PC-9 (cell line): ENCODE measurements around the gene ARHGAP26. TPM values are rescaled to one million over a fixed set of nuclear protein-coding genes. Genes with fewer than 3 reads are reported as not detected.

ENCODE experiments used
- BruUV-seq: library from RNA; stranded (reverse); fragments of 400-500 nt; replicated peaks from 2 replicates; lab custom pipeline; 2021; lab: Mats Ljungman, UMichigan
- CTCF ChIA-PET: fragments of 300-600 bp; sonication (Branson Sonifier 250); formaldehyde crosslinking; loops from one replicate; lab custom pipeline; 2022; ENCODE audit warnings: antibody characterized with exemption; lab: Charles Lee
- POLR2A ChIA-PET: fragments of 300-600 bp; sonication (Branson Sonifier 250); formaldehyde crosslinking; loops from one replicate; lab custom pipeline; 2022; ENCODE audit warnings: antibody characterized with exemption; ENCODE audit not compliant: unreplicated experiment; lab: Charles Lee
- DNase-seq, 2 experiments: peaks; one replicate each; pipeline versions ENCODE4 v3.0.0 to v3.0.0-alpha.2; 2015 to 2022; ENCODE audit warnings: mixed read lengths in 1 of 2
- H2AFZ ChIP-seq: fragments of 200-600 bp; sonication (generic); 2 replicates; pipeline ENCODE4 v1.8.1; 2017; ENCODE audit warnings: antibody characterized with exemption
- H3F3A ChIP-seq: fragments of 200-600 bp; sonication (generic); 2 replicates; pipeline ENCODE4 v1.8.1; 2017; ENCODE audit warnings: antibody characterized with exemption, mild to moderate bottlenecking, low read depth; ENCODE audit not compliant: insufficient read depth
- H3K27ac ChIP-seq: fragments of 200-600 bp; sonication (generic); 2 replicates; pipeline ENCODE4 v1.6.1; 2016; ENCODE audit warnings: mixed run types
- H3K27me3 ChIP-seq: fragments of 200-600 bp; sonication (generic); 2 replicates; pipeline ENCODE4 v1.6.1; 2016; ENCODE audit warnings: low read depth, mixed run types; ENCODE audit not compliant: insufficient read depth
- H3K36me3 ChIP-seq: fragments of 200-600 bp; sonication (generic); 2 replicates; pipeline ENCODE4 v1.6.1; 2016; ENCODE audit warnings: low read depth, mixed run types
- H3K4me1 ChIP-seq: fragments of 200-600 bp; sonication (generic); replicated peaks from 2 replicates; pipeline ENCODE4 v1.6.1; 2016; ENCODE audit warnings: mixed run types; ENCODE audit not compliant: insufficient read depth
- H3K4me2 ChIP-seq: fragments of 200-600 bp; sonication (generic); 2 replicates; pipeline ENCODE4 v1.6.1; 2017; ENCODE audit warnings: mixed run types
- H3K4me3 ChIP-seq: fragments of 200-600 bp; sonication (generic); 2 replicates; pipeline ENCODE4 v1.6.1; 2016; ENCODE audit warnings: mixed run types
- H3K79me2 ChIP-seq: fragments of 200-600 bp; sonication (generic); 2 replicates; pipeline ENCODE4 v1.6.1; 2017; ENCODE audit warnings: low read depth, mixed run types
- H3K9me2 ChIP-seq: fragments of 200-600 bp; sonication (generic); 2 replicates; pipeline ENCODE4 v1.8.1; 2017; ENCODE audit warnings: mild to moderate bottlenecking; ENCODE audit not compliant: insufficient read depth
- H3K9me3 ChIP-seq: fragments of 200-600 bp; sonication (generic); 2 replicates; pipeline ENCODE4 v1.8.1; 2016; ENCODE audit warnings: low read depth; ENCODE audit not compliant: insufficient read depth
- H4K20me1 ChIP-seq: fragments of 200-600 bp; sonication (generic); 2 replicates; pipeline ENCODE4 v1.8.1; 2017; ENCODE audit not compliant: insufficient read depth
- CTCF ChIP-seq: fragments of 200-600 bp; sonication (generic); conservative IDR thresholded peaks from 2 replicates; pipeline ENCODE4 v1.6.1; 2017; ENCODE audit warnings: mixed run types, antibody characterized with exemption, mild to moderate bottlenecking, moderate library complexity
- EZH2 ChIP-seq: fragments of 200-600 bp; sonication (generic); IDR thresholded peaks from 2 replicates; pipeline ENCODE4 v1.8.0; 2017; ENCODE audit warnings: antibody characterized with exemption, low read depth
- intact Hi-C: fragments of 100-400 bp; cut with micrococcal nuclease; formaldehyde crosslinking; loops from one replicate; pipeline ENCODE4 v1.10.0; 2022; ENCODE audit not compliant: unreplicated experiment
- total RNA-seq: library from RNA; stranded (reverse); gene quantifications from 2 replicates; pipeline ENCODE4 v1.2.3, GENCODE V29; 2021

The ARHGAP26 gene
- total RNA-seq, 1 experiment from 2014 or later = 29.7 TPM

DNA sequence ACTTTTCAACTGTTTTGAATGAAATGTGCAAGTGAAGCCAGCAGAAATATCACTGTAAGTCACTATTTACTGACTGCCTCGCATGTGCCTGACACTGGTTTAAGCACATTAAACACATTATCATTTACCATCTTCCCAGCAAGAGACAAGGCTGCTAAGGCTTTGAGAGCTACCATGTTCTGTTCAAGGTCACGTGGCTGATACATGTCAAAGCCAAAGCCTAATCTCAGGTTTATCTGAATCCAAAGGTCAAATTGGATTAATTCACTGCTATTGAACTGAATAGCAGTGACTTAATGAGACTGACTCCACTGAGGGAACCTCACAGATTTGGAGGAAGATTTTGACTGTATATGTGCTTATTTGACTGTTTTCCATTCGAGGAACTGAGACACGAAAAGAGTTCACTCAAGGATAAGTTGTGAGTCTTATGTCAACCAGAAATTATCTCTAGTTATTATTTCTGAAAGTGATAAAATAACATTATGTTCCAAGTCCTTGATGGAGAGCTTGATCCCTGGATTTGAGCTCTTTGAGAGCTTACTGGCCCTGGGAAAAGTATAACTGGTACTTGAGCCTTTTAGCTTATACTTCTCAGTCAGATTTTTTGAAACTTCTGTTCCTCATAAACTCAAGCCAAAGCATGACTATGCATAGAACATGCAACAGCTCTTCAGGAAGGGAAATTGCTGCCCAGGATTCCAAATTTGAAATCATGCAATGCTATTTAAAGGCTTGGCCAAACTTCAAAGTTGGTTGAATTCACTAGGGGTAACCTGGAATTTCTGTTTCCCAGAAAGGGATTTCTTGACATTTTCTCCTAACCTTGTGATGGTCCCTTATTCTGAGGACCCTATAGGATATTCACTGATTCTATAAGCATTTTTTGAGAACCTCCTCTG, 23.4 kb upstream of the ARHGAP26 start:
- no peak overlapping the region for H3K4me3 ChIP-seq
- no peaks in the 10 kb centered on the region for H3K9me2 ChIP-seq
- intact Hi-C loops = loop anchor here (10.0 kb wide), 1 partner anchor 128 kb away; no protein-coding TSS in a partner anchor
- no TSS peak for BruUV-seq
- H3K36me3 ChIP-seq = no peaks in the 10 kb centered on the region
- H3K27me3 ChIP-seq = no peaks in the 10 kb centered on the region
- ChIA-PET POLR2A (no interaction called here), CTCF (interaction anchor here (0.6 kb wide), 1 partner anchor 40 kb away, joined by 4 read pairs; no protein-coding TSS in a partner anchor)
- no peak overlapping the region for H3K4me2 ChIP-seq
- peaks cover 29% of the 10 kb centered on the region for H3K4me1 ChIP-seq
- H3K79me2 ChIP-seq = no peaks in the 10 kb centered on the region
- no peak for DNase-seq
- TF ChIP-seq EZH2 (no peak), CTCF (no peak)
- H3K9me3 ChIP-seq = no peaks in the 10 kb centered on the region
- H2AFZ ChIP-seq = no peak overlapping the region
- no peaks in the 10 kb centered on the region for H4K20me1 ChIP-seq
- H3F3A ChIP-seq = 0 out of 2 replicates have a peak, but pooled peaks cover 8% of the 10 kb centered on the region
- no peak overlapping the region for H3K27ac ChIP-seq

- no peak overlapping the region for H2AFZ ChIP-seq
- no peak overlapping the region for H3K4me3 ChIP-seq
- no peaks in the 10 kb centered on the region for H3K9me2 ChIP-seq
- intact Hi-C loops = loop anchor here (10.0 kb wide), 1 partner anchor 127 kb away; no protein-coding TSS in a partner anchor
- peaks cover 18% of the 10 kb centered on the region; the same call in 1 of the 2 replicates for H3F3A ChIP-seq
- no peaks in the 10 kb centered on the region for H3K36me3 ChIP-seq
- no peaks in the 10 kb centered on the region for H3K9me3 ChIP-seq
- H3K27me3 ChIP-seq = no peaks in the 10 kb centered on the region
- no peaks in the 10 kb centered on the region for H4K20me1 ChIP-seq
- CTCF ChIA-PET = interaction anchor here (0.7 to 1.8 kb wide), 5 partner anchors 31 to 133 kb away, joined by 3 to 8 read pairs (median 4); no protein-coding TSS in a partner anchor
- H3K4me2 ChIP-seq = no peak overlapping the region
- TF ChIP-seq CTCF (no peak), EZH2 (no peak)
- DNase-seq = no peak
- POLR2A ChIA-PET = interaction anchor here (0.6 kb wide), 2 partner anchors 82 to 783 kb away, joined by 4 to 5 read pairs; no protein-coding TSS in a partner anchor
- H3K27ac ChIP-seq = no peak overlapping the region
- H3K79me2 ChIP-seq = no peaks in the 10 kb centered on the region
- no TSS peak for BruUV-seq
- peaks cover 35% of the 10 kb centered on the region for H3K4me1 ChIP-seq
These were observed 22.0 kb upstream of the ARHGAP26 start for GRCh38 chr5:142748132-142748531.

DNA sequence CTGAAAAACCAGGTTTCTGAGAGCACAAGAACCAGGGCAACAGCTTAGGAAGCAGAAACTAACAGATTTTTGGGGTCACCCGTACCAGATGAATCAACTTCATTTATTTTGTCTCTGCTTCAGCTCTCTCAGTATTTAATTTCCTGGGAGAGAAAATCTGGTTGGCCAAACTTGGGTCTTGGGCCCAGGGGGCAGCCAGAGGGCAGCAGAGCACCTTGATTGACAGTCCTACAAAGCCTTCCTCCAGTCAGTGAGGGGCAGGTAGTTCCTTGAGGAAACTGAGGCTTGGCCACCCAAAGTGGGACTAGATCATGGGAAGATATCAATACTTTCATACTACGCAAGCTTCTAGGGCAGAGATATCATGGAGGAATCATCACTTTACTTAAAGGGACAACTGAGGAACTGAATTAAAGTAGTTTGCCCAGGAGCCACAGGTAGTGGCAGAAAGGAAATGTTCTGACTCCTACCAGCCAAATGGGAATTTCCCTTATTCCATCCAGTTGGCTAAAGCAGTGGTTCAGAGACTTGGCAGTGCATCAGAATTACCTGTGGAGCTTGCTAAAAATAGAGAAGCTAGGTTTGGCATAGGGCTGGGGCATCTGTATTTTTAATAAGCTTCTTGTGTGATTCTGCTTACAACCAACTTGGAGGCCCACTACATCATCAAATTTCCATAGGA, 21.5 kb upstream of the ARHGAP26 start:
- no peaks in the 10 kb centered on the region for H4K20me1 ChIP-seq
- no peaks in the 10 kb centered on the region for H3K36me3 ChIP-seq
- ChIA-PET POLR2A (interaction anchor here (0.5 to 0.6 kb wide), 4 partner anchors 81 to 1132 kb away, joined by 4 to 18 read pairs (median 10); no protein-coding TSS in a partner anchor), CTCF (interaction anchor here (0.5 to 1.8 kb wide), 7 partner anchors 31 to 513 kb away, joined by 3 to 8 read pairs (median 3); no protein-coding TSS in a partner anchor)
- H3K79me2 ChIP-seq = no peaks in the 10 kb centered on the region
- peak; percentile 59 for TF ChIP-seq CTCF
- no peak for TF ChIP-seq EZH2
- no peak overlapping the region for H2AFZ ChIP-seq
- no peak for DNase-seq
- H3K4me2 ChIP-seq = no peak overlapping the region
- H3K27me3 ChIP-seq = no peaks in the 10 kb centered on the region
- intact Hi-C loops = loop anchor here (10.0 kb wide), 1 partner anchor 126 kb away; no protein-coding TSS in a partner anchor
- no peak overlapping the region for H3K4me3 ChIP-seq
- no peaks in the 10 kb centered on the region for H3K9me2 ChIP-seq
- peaks cover 36% of the 10 kb centered on the region for H3K4me1 ChIP-seq
- H3K9me3 ChIP-seq = no peaks in the 10 kb centered on the region
- H3K27ac ChIP-seq = no peak overlapping the region
- peaks cover 24% of the 10 kb centered on the region; the same call in 1 of the 2 replicates for H3F3A ChIP-seq
- BruUV-seq = no TSS peak
